GM18505 (cell line): ENCODE data around the gene UBE2QL1.

Source experiments
- ATAC-seq: cut with Tn5 transposase; IDR thresholded peaks from one replicate; pipeline ENCODE4 v1.9.1; 2021; ENCODE audit not compliant: unreplicated experiment
- POLR2A ChIP-seq: IDR thresholded peaks from 4 replicates; pipeline ENCODE4 v1.6.1; 2011; ENCODE audit warnings: borderline replicate concordance; ENCODE audit not compliant: insufficient read depth, insufficient read length; ENCODE audit errors: extremely low read depth

Gene UBE2QL1, protein sequence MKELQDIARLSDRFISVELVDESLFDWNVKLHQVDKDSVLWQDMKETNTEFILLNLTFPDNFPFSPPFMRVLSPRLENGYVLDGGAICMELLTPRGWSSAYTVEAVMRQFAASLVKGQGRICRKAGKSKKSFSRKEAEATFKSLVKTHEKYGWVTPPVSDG

DNA sequence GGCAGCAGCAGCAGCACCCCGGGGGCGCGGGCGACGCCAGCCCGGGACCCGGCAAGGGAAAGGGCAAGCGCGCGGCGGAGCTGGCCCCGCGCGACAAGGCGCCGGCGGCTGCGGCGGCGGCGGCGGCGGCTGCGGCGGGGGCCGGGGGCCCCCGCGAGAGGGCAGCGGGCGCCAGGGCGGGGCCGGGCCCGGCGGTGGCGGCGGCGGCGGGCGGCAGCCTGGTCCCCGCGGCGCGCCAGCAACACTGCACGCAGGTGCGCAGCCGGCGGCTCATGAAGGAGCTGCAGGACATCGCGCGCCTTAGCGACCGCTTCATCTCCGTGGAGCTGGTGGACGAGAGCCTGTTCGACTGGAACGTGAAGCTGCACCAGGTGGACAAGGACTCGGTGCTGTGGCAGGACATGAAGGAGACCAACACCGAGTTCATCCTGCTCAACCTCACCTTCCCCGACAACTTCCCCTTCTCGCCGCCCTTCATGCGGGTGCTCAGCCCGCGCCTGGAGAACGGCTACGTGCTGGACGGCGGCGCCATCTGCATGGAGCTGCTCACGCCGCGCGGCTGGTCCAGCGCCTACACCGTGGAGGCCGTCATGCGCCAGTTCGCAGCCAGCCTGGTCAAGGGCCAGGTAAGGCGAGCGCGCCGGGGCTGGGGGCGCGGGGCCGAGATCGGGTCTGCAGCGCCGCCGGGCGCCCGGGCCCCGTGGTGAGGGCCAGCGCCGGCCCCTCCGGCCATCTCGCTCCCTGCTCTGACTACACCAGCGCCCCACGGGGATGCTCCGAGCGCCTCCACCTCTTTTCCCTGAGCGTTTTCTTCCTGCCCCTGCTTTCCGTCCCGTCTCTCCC is at the start of gene UBE2QL1:
TSS of gene UBE2QL1 (plus strand) at position 238 of the 843 bp plus-strand sequence. CDS start at position 273, 35 bp downstream.
- ATAC-seq, result no peak
- no peak for TF ChIP-seq POLR2A

DNA sequence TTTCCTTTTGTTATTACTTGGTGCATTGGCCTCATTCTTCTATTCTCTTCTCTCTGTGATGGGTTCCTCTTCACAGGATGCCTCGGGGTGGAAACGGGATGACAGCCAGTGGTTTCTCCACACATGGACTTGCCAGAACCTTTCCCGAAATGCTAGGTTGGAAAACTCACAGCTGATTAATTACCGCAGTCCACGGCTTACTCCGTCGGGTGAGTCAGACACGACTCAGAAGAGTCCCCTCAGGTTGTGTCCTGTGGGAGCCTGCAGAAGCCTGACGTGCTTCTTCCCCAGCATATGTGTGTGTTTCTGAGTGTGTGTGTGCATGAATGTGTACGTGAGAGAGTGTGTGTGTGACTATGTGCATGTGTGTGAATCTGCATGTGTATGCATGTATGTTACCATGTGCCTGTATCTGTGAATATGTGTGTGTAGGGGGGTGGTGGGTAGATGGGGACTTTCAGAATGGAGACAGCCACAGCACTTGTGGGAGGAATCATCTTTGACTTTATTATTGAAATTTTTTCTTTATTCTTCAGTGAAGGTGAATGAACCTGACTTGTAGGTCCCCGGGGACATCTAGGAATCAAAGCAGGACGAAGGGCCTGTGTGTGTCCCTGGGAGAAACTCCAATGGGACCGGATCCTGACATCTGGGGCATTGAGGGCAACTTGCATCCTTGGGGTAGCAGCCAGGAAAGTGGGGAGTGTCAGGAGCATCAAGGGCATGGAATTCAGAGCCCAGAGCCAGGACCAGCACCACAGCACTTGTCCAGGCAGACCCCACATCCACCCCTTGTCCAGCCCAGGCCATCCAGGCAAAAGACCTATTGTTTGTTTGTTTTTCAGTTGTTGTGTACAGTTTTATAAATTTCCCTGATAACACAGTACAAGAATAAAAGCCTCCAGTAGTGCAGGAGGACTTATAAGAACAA is 48.4 kb upstream of the UBE2QL1 start:
- no peak for TF ChIP-seq POLR2A
- no peak for ATAC-seq

DNA sequence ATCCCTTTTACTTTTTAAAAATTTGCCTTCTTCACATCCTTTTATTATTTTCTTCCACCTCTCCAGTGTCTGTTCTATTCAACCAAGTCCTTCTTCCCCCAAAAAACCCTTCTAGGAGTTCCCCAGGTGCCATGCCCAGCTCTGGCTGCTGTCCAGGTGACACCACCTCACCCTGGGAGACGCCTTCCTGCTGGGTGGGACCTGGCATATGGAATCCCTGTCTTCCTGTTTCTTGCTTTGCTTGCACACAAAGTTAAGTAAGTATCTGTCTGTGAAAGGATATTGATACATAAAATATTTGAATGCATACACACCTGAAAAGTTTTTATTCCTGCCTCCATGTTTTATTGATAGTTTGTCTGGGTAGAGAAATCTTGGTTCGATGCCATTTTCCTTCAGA is 47.2 kb upstream of the UBE2QL1 start:
- no peak for TF ChIP-seq POLR2A
- ATAC-seq, result no peak

DNA sequence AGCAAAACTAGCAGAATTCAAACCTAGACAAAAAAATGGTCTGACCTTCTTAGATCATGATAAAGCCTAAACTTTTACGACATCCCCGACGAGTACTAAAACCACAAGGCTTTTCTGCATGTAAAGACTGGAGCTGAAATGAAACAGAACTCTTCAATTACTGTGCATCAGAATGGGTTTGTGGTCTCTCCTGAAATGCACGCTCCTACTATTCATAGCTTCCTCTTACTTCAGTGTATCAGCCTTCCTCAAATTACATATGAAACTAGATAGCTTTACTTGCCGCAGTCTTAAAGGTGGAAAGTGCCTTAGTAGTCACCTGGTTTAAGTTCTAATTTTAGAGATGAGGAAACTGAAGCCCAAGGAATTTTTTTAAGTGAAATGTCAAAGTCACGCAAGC is 45.7 kb upstream of the UBE2QL1 start:
- ATAC-seq, result no peak
- no peak for TF ChIP-seq POLR2A

DNA sequence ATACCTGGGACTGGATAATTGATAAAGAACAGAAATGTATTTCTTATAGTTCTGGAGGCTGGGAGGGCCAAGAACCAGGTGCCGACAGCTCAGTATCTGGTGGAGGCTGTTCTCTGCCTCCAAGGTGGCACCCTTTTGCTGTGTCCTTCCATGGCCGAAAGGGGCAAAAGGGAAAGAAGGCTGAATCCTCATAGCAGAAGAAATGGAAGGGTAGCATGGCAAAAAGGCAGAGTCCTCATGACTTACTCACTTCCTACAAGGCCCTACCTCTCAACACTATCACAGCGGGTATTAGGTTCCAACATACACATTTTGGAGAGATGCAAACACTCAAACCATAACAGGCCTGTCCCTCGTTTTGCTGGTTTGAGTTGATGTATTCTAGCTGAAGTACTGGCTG is 45.2 kb upstream of the UBE2QL1 start:
- no peak for ATAC-seq
- no peak for TF ChIP-seq POLR2A

DNA sequence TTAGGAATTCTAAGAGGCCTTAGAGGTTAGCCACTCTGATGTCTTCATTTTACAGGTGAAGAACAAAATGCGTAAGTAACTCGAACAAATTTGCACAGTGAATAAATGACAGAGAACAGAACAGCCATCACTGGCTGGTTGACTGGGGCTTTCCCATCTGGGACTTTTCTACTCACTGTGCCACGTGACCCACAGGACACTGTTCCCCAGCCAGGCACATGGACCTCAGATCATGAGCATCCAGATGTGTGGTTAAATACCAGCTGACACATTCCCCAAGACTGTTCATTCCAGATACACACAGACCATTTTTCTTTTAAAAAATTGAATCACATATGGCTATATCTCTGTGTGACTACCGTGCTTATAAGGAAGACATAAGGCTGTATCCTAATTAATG is 44.5 kb upstream of the UBE2QL1 start:
- ATAC-seq, result no peak
- no peak for TF ChIP-seq POLR2A

DNA sequence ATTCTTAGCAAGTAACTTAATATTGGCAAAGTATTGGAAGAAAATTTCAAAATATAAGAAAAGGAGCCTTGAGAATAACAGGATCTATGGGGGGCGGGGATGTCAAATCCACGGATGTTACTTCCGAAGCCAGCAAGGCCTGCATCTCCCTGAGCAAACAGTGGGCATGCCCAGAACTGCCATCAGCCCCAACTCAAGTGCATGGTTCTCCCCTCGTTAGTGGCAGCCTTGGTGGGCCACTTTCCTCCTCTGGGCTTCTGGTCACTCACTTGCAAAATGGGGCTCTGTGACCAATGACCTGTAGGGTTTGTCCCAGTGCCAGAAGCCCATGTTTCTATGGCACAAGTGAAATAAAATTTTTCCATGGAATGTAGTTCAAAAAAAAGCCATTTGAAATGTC is 43.1 kb upstream of the UBE2QL1 start:
- no peak for ATAC-seq
- TF ChIP-seq POLR2A, result no peak

DNA sequence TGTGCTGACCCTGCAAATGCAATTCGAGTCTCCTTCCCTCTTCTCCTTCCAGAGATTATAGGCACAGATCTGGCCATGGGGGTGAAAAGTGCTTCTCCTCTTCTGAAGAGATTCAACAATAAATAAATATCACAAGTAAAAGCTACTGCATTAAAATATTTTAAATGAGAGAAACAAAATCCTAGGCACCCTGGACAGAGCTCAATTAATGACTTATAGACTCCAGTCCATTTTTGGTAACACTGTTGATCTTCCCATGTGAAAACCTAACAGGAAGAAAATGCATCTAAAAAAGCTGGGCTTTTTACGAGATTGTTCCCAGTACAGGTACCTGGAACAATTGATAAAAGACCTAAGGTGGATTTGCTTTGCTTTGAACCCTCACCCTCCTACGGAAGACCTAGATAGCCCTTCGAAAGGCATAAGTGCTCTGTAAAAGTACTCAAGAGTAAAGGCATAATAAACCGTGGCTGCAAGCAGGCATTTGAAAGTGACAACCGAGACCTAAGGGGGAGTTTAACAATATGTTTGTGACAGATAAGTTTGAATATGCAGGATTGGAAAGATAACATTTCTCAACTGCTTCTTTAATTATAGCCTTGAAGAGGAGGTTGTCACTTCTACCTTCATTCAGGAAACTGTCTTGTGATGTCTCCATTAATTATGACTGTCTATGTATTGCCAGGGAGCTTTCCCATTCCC is 41.0 kb upstream of the UBE2QL1 start:
- ATAC-seq, result no peak
- no peak for TF ChIP-seq POLR2A

DNA sequence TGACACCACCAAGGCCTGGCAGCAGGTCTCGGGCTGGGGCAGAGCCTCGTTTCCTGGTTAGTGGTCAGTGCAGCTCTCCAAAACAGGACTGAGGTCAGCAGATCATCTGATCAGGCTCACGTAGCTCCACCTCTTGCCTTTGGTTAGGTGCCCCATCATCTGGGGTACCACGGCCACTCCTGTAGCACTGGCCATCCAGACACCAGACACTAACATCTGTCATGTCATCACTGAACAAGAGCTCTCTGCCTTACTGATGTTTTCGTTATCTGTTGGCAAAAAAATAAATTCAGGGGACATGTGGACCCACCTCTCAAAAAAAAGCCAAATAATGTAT is 40.4 kb upstream of the UBE2QL1 start:
- no peak for ATAC-seq

DNA sequence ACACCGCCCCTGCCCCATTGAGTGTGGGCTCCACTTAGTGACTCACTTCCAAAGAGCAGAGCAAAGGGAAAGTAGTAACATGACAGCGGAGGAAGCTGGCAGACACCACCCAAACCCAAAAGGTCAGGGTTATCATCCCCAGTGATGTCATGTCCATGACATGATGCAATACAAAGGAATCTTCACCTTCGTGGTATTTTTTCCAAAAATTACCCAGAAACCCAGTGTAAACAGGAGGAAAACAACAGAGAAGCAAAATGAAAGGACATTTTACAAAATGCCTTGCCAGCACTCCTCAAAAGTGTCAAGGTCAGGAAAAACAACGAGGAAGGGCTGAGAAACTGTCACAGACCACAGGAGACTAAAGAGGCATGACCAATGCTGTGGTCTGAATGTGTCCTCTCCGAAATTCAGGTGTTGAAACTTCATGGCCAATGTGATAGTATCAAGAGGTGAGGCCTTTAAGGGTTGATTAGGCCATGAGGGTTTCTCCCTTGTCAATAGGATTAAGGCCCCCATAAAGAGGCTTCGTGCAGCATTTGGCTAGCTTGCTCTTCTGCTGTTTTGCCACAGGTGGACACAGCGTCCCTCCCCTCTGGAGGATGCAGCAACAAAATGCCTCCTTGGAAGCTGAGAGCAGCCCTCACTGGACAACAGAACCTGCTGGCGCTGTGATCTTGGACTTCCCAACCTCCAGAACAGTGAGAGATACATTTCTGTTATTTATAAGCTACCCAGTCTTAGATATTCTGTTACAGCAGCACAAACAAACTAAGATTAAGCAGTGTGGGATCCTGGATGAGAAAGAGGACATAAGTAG is 39.8 kb upstream of the UBE2QL1 start:
- no peak for ATAC-seq
- no peak for TF ChIP-seq POLR2A

More for the DNA sequence above, 40.4 kb upstream of the UBE2QL1 start:
- no peak for TF ChIP-seq POLR2A

DNA sequence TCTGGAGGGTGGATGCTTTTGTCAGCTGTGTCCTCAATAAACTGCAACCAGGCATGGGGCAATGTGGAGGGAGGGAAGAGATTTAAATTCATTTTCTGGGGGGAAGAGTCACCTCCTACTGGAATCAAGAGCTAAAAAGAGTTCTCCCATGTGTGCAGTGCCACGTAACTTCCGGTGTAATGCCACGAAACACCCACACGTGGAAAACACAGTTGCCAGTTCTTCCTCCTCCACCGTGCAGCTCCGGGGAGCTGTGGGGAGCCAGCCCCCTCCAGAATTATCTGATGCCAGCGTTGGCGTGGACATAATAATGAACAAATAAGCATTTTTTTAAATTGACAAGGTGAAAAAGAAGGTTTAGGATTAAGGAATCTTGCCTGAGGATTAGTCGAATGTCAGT is 38.2 kb upstream of the UBE2QL1 start:
- TF ChIP-seq POLR2A, result no peak
- no peak for ATAC-seq

DNA sequence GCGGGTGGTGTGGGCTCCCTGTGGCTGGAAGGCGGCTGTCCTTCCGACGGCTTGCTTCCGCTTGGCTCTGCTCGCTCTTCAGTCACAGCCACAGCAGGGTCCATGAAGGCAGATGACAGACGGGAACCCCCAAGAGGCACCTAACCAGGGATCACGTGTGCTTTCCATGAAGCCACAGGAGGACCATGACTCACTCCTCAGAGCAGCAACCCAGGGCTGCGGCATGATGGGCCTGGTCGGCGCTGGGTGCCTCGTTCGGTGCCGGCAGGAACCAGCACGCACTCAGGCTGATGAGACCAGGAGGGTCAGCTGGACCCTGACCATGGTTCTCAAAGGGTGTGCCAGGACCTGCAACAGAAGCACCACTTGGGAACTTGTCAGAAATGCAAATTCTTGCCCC is 37.5 kb upstream of the UBE2QL1 start:
- ATAC-seq, result no peak
- TF ChIP-seq POLR2A, result no peak
